HCT116 (cell line): ENCODE results near the gene FOXD4L1.
"Not testable (repeated sequence)": the region's sequence is repeated elsewhere in the genome, so short reads cannot be mapped to it uniquely, and the experiment has no call there.

Source experiments
- CEBPB ChIP-seq: IDR thresholded peaks from 2 replicates; pipeline ENCODE4 v1.6.1; 2012; ENCODE audit warnings: low read depth
- CTCF ChIP-seq, 3 experiments: fragments of 200-600 bp in 1 of 3; sonication (generic) in 1 of 3; IDR thresholded peaks in 2 of 3; conservative IDR thresholded peaks in 1 of 3; 2 replicates each; pipeline ENCODE4 v1.5.1; 2012 to 2017; ENCODE audit warnings: low read depth in 2 of 3, low read length in 2 of 3, antibody characterized with exemption in 1 of 3, borderline replicate concordance in 1 of 3, control low read depth in 1 of 3, mild to moderate bottlenecking in 1 of 3, mixed read lengths in 1 of 3, mixed run types in 1 of 3, moderate library complexity in 1 of 3; ENCODE audit not compliant: insufficient read depth in 1 of 3
- EGR1 ChIP-seq: IDR thresholded peaks from 2 replicates; pipeline ENCODE4 v1.6.1; 2012; ENCODE audit warnings: low read depth
- MAX ChIP-seq: IDR thresholded peaks from 2 replicates; pipeline ENCODE4 v1.6.1; 2012
- POLR2A ChIP-seq: IDR thresholded peaks from 2 replicates; pipeline ENCODE4 v1.7.0; 2011; ENCODE audit warnings: borderline replicate concordance; ENCODE audit not compliant: insufficient read depth, insufficient read length; ENCODE audit errors: extremely low read depth
- POLR2AphosphoS5 ChIP-seq: IDR thresholded peaks from 2 replicates; pipeline ENCODE4 v1.6.1; 2011; ENCODE audit warnings: mild to moderate bottlenecking, low read depth, low read length, moderate library complexity
- REST ChIP-seq: IDR thresholded peaks from 2 replicates; pipeline ENCODE4 v1.6.1; 2012; ENCODE audit warnings: low read depth
- SRF ChIP-seq: IDR thresholded peaks from 2 replicates; pipeline ENCODE4 v1.6.1; 2012; ENCODE audit warnings: low read depth
- ZNF274 ChIP-seq: fragments of 200-500 bp; sonication (Bioruptor generic); IDR thresholded peaks from 2 replicates; pipeline ENCODE4 v1.6.1; 2014; ENCODE audit warnings: mild to moderate bottlenecking, low read depth, low read length, inconsistent platforms

GRCh38 chr2:113507394-113508140 lies 9.1 kb downstream of the FOXD4L1 start:
- TF ChIP-seq REST; SRF; CTCF (IDR thresholded peaks at IDR 0.05 in 2 of 3, conservative IDR thresholded peaks at IDR 0.05 in 1 of 3; ENCODE audit: borderline replicate concordance in 1 of 3, insufficient read depth in 1 of 3, low read depth in 2 of 3, low read length in 2 of 3); MAX; POLR2A; ZNF274; CEBPB; EGR1; POLR2AphosphoS5: not testable (repeated sequence)
